H9 (cell line): ENCODE results near the gene PARK7. TPM values are rescaled to one million over a fixed set of nuclear protein-coding genes. Genes with fewer than 3 reads are reported as not detected.

Source experiments
- DNase-seq: peaks from one replicate; pipeline ENCODE4 v3.0.0-alpha.2; 2017
- H2AFZ ChIP-seq: one replicate; pipeline ENCODE4 v1.6.1; 2013; ENCODE audit warnings: mild to moderate bottlenecking, low read length, control low read depth, moderate library complexity
- H2AK5ac ChIP-seq: 2 replicates; pipeline ENCODE4 v1.6.1; 2013; ENCODE audit warnings: low read length, control low read depth, mixed read lengths; ENCODE audit not compliant: insufficient read length
- H2BK120ac ChIP-seq: one replicate; pipeline ENCODE4 v1.6.1; 2013; ENCODE audit warnings: low read depth, mild to moderate bottlenecking, low read length, control low read depth, inconsistent platforms; ENCODE audit not compliant: poor library complexity, severe bottlenecking
- H2BK12ac ChIP-seq: 2 replicates; pipeline ENCODE4 v1.6.1; 2013; ENCODE audit warnings: low read length, control low read depth, mixed read lengths, low read depth; ENCODE audit not compliant: insufficient read length
- H2BK15ac ChIP-seq: 2 replicates; pipeline ENCODE4 v1.6.1; 2013; ENCODE audit warnings: low read depth, low read length, control low read depth
- H2BK20ac ChIP-seq: one replicate; pipeline ENCODE4 v1.6.1; 2013; ENCODE audit warnings: low read depth, mild to moderate bottlenecking, low read length, control low read depth, inconsistent platforms; ENCODE audit not compliant: poor library complexity, severe bottlenecking
- H2BK5ac ChIP-seq: 2 replicates; pipeline ENCODE4 v1.6.1; 2013; ENCODE audit warnings: low read length, control low read depth, mixed read lengths; ENCODE audit not compliant: insufficient read length
- H3K14ac ChIP-seq: 2 replicates; pipeline ENCODE4 v1.6.1; 2013; ENCODE audit warnings: low read length, control low read depth; ENCODE audit not compliant: insufficient read depth
- H3K18ac ChIP-seq: 2 replicates; pipeline ENCODE4 v1.6.1; 2013; ENCODE audit warnings: low read depth, mild to moderate bottlenecking, mixed read lengths, low read length, control low read depth; ENCODE audit not compliant: insufficient read length
- H3K23ac ChIP-seq: 2 replicates; pipeline ENCODE4 v1.6.1; 2013; ENCODE audit warnings: low read length, control low read depth, mixed read lengths, low read depth; ENCODE audit not compliant: insufficient read length
- H3K23me2 ChIP-seq: 2 replicates; pipeline ENCODE4 v1.6.1; 2013; ENCODE audit warnings: low read depth, mild to moderate bottlenecking, mixed read lengths, low read length, control low read depth; ENCODE audit not compliant: insufficient read length, poor library complexity, severe bottlenecking
- H3K27ac ChIP-seq: 2 replicates; pipeline ENCODE4 v1.5.1; 2013; ENCODE audit warnings: low read length, control low read depth, mixed read lengths, low read depth; ENCODE audit not compliant: insufficient read length
- H3K27me3 ChIP-seq: 2 replicates; pipeline ENCODE4 v1.6.1; 2013; ENCODE audit warnings: low read length, control low read depth, inconsistent platforms; ENCODE audit not compliant: insufficient read depth
- H3K4ac ChIP-seq: 2 replicates; pipeline ENCODE4 v1.6.1; 2013; ENCODE audit warnings: low read depth, mild to moderate bottlenecking, control low read depth, inconsistent platforms, low read length, moderate library complexity
- H3K4me1 ChIP-seq: 2 replicates; pipeline ENCODE4 v1.6.1; 2013; ENCODE audit warnings: low read length, control low read depth, inconsistent platforms; ENCODE audit not compliant: insufficient read depth
- H3K4me2 ChIP-seq: 2 replicates; pipeline ENCODE4 v1.6.1; 2013; ENCODE audit warnings: low read length, control low read depth, mixed read lengths; ENCODE audit not compliant: insufficient read length, insufficient read depth
- H3K56ac ChIP-seq: 2 replicates; pipeline ENCODE4 v1.6.1; 2013; ENCODE audit warnings: low read depth, mild to moderate bottlenecking, mixed read lengths, low read length, control low read depth; ENCODE audit not compliant: insufficient read length
- H3K79me1 ChIP-seq: 2 replicates; pipeline ENCODE4 v1.6.1; 2013; ENCODE audit warnings: low read depth, mild to moderate bottlenecking, moderate library complexity, low read length, control low read depth, inconsistent platforms; ENCODE audit not compliant: insufficient read depth, poor library complexity, severe bottlenecking
- H3K79me2 ChIP-seq: 2 replicates; pipeline ENCODE4 v1.6.1; 2013; ENCODE audit warnings: low read length, control low read depth, inconsistent platforms; ENCODE audit not compliant: insufficient read depth
- H3K9ac ChIP-seq: 2 replicates; pipeline ENCODE4 v1.6.1; 2013; ENCODE audit warnings: low read length, control low read depth, mixed read lengths; ENCODE audit not compliant: insufficient read length; ENCODE audit errors: extremely low read depth
- H3K9me3 ChIP-seq: one replicate; pipeline ENCODE4 v1.6.1; 2013; ENCODE audit warnings: low read depth, low read length, inconsistent platforms; ENCODE audit not compliant: control insufficient read depth
- H3T11ph ChIP-seq: one replicate; pipeline ENCODE4 v1.6.1; 2013; ENCODE audit warnings: mild to moderate bottlenecking, low read length, control low read depth, inconsistent platforms
- H4K20me1 ChIP-seq: one replicate; pipeline ENCODE4 v1.6.1; 2013; ENCODE audit not compliant: control insufficient read depth, insufficient read length, insufficient read depth
- H4K5ac ChIP-seq: 2 replicates; pipeline ENCODE4 v1.6.1; 2013; ENCODE audit warnings: low read depth, mild to moderate bottlenecking, mixed read lengths, low read length, control low read depth; ENCODE audit not compliant: insufficient read length
- H4K8ac ChIP-seq: replicated peaks from 2 replicates; pipeline ENCODE4 v1.6.1; 2013; ENCODE audit warnings: low read length, control low read depth, mixed read lengths, low read depth; ENCODE audit not compliant: insufficient read length
- H4K91ac ChIP-seq: 2 replicates; pipeline ENCODE4 v1.6.1; 2013; ENCODE audit warnings: low read depth, mild to moderate bottlenecking, moderate library complexity, mixed read lengths, low read length, control low read depth; ENCODE audit not compliant: insufficient read length
- H3K27ac Mint-ChIP-seq, 3 experiments: 2 replicates in 2 of 3; 3 replicates in 1 of 3; pipeline ENCODE4 v1.8.0; 2020 to 2021; ENCODE audit warnings: mixed read lengths in 3 of 3, mild to moderate bottlenecking in 1 of 3, moderate library complexity in 1 of 3
- H3K27me3 Mint-ChIP-seq: 2 replicates; pipeline ENCODE4 v1.8.0; 2021; ENCODE audit warnings: low read depth, mild to moderate bottlenecking, moderate library complexity, mixed read lengths
- H3K36me3 Mint-ChIP-seq, 3 experiments: 2 replicates in 2 of 3; 3 replicates in 1 of 3; pipeline ENCODE4 v1.8.0; 2020 to 2021; ENCODE audit warnings: low read depth in 3 of 3, mixed read lengths in 3 of 3; ENCODE audit not compliant: insufficient read depth in 1 of 3
- H3K4me1 Mint-ChIP-seq, 2 experiments: 2 replicates each; pipeline ENCODE4 v1.8.0; 2020; ENCODE audit warnings: mixed read lengths in 2 of 2
- H3K4me3 Mint-ChIP-seq, 2 experiments: 2 replicates in 1 of 2; 3 replicates in 1 of 2; pipeline ENCODE4 v1.8.0; 2020 to 2021; ENCODE audit warnings: mild to moderate bottlenecking in 2 of 2, mixed read lengths in 2 of 2, moderate library complexity in 1 of 2
- H3K9me3 Mint-ChIP-seq, 2 experiments: 2 replicates in 1 of 2; 3 replicates in 1 of 2; pipeline ENCODE4 v1.8.0; 2020; ENCODE audit warnings: mild to moderate bottlenecking in 2 of 2, mixed read lengths in 2 of 2, moderate library complexity in 1 of 2
- CTCF ChIP-seq: fragments of 200-600 bp; sonication (generic); conservative IDR thresholded peaks from 3 replicates; pipeline ENCODE4 v1.8.0; 2021; ENCODE audit warnings: antibody characterized with exemption, mild to moderate bottlenecking
- WGBS: extraction: QIAGEN DNeasy Blood & Tissue Kit; methylation state at CpG from one replicate; pipeline ENCODE4 v1.1.7; 2013; ENCODE audit warnings: missing lambda C conversion rate, low lambda C conversion rate, mixed read lengths; ENCODE audit not compliant: insufficient read length; ENCODE audit errors: extremely low coverage; 5-methylcytosine and 5-hydroxymethylcytosine counted together
- total RNA-seq: library from RNA; stranded (reverse); gene quantifications from 2 replicates; pipeline ENCODE4 v1.2.1, GENCODE V29; 2021

Gene PARK7
- total RNA-seq, 1 experiment from 2014 or later, result 370 TPM

GRCh38 chr1:7980984-7981383, 19.5 kb downstream of the PARK7 start:
- H3T11ph ChIP-seq, result no peak overlapping the region
- Mint-ChIP-seq H3K9me3 (no peaks in the 10 kb centered on the region), H3K27ac (peak overlapping the region in 1 of 3 experiments; percentile 68; a peak in 1 of 7 replicates), H3K36me3 (peaks cover 61 to 87% (median 75%) of the 10 kb centered on the region in 3 experiments), H3K4me3 (no peak overlapping the region; a peak in 1 of 5 replicates), H3K27me3 (no peaks in the 10 kb centered on the region), H3K4me1 (peaks cover 7 to 9% of the 10 kb centered on the region in 2 experiments; a peak in 3 of 4 replicates)
- no peaks in the 10 kb centered on the region for H3K4me1 ChIP-seq
- H3K27me3 ChIP-seq, result no peaks in the 10 kb centered on the region
- H3K18ac ChIP-seq, result no peak overlapping the region
- no peak overlapping the region for H4K8ac ChIP-seq
- H2AK5ac ChIP-seq, result no peak overlapping the region
- H3K9me3 ChIP-seq, result no peaks in the 10 kb centered on the region
- no peak for TF ChIP-seq CTCF
- H3K27ac ChIP-seq, result no peak overlapping the region
- H3K23ac ChIP-seq, result no peak overlapping the region
- H2AFZ ChIP-seq, result no peak overlapping the region
- peaks cover 1% of the 10 kb centered on the region for H3K79me1 ChIP-seq
- H2BK120ac ChIP-seq, result no peak overlapping the region
- H3K14ac ChIP-seq, result no peak overlapping the region
- no peak overlapping the region for H4K5ac ChIP-seq
- H3K56ac ChIP-seq, result no peak overlapping the region
- no peaks in the 10 kb centered on the region for H3K79me2 ChIP-seq
- H4K91ac ChIP-seq, result no peak overlapping the region
- no peak overlapping the region for H3K4me2 ChIP-seq
- H4K20me1 ChIP-seq, result no peaks in the 10 kb centered on the region
- no peak overlapping the region for H3K9ac ChIP-seq
- H2BK12ac ChIP-seq, result no peak overlapping the region
- no peaks in the 10 kb centered on the region for H3K23me2 ChIP-seq
- no peak overlapping the region for H2BK20ac ChIP-seq
- WGBS, result no CpG with 5 or more reads among the region's 7 CpGs
- H3K4ac ChIP-seq, result no peak overlapping the region
- no peak overlapping the region for H2BK5ac ChIP-seq
- H2BK15ac ChIP-seq, result no peak overlapping the region
- no peak for DNase-seq
